Activated CD8-positive, alpha-beta memory T cell treated with anti-CD3 and anti-CD28 coated beads, Interleukin-2, amount 50 U/mL, for 1 hour (primary cell): ENCODE results near the gene NTHL1.

Source experiments
- DNase-seq: peaks from one replicate; pipeline ENCODE4 v3.0.0-alpha.2; 2020; ENCODE audit errors: extremely low read depth

Gene NTHL1

DNA sequence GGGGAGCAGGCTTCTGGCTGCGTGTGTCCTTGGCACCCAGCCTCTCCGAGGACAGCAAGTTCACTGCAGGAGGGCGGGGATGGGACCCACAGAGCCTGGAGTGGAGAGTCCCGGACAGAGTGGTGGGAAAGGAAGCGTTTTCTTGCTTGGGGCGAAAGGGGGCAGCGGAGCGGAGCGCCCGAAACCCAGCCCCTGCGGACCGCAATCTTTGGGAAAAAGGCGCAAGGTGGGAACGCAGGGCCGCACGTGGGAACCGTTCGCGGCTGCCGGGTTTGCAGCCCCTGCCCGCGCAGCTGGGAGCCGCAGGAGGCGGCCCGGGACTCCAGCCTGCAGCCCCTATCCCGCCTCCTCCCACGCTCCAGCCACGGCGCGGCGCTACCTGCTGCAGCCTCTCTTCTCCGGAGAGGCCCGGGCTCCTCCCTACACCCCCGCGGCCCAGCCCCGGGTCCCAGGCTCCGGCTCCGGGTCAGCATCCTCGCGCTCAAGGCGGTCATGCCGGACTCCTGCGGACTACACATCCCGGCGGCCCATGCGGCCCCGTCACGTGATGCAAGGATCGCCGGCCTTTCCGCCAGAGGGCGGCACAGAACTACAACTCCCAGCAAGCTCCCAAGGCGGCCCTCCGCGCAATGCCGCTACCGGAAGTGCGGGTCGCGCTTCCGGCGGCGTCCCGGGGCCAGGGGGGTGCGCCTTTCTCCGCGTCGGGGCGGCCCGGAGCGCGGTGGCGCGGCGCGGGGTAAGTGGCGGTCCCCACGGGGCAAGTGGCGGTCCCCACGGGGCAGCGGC, at the start of gene NTHL1, which contains the start of gene TSC2:
TSS of gene NTHL1 (minus strand) at position 505 of the 786 bp plus-strand sequence. CDS start at position 494, 11 bp downstream.
TSS of gene TSC2 (plus strand) at position 656 of the 786 bp plus-strand sequence. CDS start 631 bp downstream, outside the sequence.
- DNase-seq = peak; percentile 81

DNA sequence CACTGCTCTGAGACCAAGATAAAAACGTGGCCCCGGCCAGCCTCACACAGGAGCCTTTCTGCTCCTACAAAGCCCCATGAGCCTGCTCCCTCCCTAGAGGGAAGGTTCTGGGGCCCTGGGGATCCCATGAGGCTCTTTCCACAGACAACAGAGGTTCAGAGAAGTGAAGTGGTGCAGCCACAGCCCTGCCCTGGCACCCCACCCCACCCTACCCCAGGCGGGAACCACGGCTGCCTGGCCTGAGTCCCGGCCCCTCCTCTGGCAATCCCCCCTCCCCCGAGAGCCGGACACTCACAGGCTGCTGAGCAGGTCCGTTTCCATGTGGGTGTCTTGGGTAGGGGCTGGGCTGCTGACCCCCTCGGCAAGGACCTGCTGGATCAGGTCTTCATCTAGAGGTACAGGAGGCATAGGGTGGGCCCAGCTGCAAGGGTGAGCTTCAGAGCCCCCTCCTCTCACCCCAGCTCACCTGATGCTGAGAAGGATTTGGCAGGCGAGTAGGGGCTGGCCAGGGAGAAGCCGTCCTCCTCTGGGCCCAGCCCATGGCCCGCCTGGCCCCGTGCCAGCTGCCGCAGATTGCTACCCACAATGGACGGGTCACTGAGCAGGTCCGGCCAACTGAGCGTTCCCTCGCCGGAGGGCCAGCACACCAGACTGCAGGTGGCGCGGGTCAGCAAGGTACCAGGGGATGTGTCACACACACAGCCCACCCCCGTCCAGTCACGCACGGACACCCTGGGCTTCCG, 49.4 kb upstream of the NTHL1 start:
- no peak for DNase-seq

DNA sequence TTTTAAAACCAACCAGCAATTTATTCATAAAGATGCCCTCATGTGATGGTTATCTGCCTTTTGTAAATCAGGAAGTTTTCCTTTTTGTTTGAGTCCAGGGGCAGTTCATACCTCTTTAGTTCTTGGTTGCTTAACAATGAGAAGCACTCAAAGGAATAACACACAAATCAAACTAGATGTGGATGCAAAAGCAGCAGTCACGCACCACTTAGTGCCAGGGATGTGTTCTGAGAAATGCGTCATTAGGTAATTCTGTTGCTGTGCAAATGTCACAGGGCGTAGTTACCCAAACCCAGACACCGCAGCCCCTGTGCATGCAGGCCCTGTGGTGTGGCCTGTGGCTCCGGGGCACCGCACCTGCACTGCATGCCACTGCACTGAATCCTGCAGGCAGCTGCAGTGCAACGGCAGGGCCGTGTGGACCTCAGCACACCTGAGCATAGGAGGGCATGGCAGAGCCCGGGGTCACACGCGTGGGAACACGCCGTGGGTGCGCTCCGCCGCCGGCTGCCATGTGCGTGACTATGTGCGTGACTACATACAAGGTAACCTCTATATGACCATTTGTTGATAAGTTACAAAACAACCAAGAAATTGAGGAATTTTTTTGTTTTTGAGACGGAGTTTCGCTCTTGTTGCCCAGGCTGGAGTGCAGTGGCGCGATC, 48.4 kb upstream of the NTHL1 start:
- DNase-seq = no peak

DNA sequence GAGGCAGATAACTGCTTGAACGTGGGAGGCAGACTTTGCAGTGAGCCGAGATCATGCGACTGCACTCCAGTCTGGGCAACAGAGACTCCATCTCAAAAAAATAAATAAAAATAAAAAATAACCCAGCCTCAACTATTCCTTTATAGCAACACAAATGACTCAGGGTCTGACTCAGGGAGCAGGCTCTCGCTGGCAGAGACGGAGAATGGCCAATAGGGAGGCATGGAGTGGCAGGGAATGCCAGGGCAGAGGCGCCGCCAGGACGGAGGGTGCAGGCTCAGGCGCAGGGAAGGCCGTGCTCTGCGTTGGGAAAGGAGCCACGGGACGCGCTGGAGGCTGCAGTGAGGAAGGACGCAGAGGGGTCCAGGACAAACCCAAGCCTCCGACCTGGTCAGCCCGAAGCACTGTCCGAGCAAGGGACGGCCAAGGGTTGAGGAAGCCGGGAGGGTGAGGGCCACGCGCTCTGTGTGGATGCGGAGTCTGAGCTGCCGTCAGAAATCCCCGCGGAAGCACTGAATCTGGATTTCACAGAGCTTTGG, 47.8 kb upstream of the NTHL1 start:
- no peak for DNase-seq

GRCh38 chr16:2093793-2094192, 46.2 kb upstream of the NTHL1 start:
- no peak for DNase-seq

- DNase-seq = no peak
Observed at GRCh38 chr16:2092866-2093265, 45.2 kb upstream of the NTHL1 start.

DNA sequence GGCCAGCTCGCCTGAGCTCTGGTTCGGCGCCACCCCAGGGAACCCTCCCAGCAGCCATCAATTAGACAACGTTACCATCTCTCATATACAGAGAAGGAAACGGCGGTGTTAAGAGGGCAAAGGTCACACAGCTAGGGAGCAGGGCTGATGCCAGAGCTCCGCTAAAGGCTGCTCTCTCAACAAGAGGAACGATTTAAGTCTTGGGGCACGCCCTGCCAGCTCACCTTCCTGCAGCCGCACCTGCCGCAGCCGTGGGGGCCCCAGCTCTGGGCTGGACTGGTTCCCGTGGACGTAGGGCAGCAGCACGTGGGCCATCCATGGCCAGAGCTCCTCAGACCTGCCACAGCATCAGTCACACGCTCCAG, 44.6 kb upstream of the NTHL1 start:
- no peak for DNase-seq

- DNase-seq = no peak
Observed at GRCh38 chr16:2091547-2092255, 44.1 kb upstream of the NTHL1 start.

- DNase-seq = no peak
Observed at GRCh38 chr16:2090777-2091546, 43.3 kb upstream of the NTHL1 start.

GRCh38 chr16:2090481-2090776, 42.8 kb upstream of the NTHL1 start:
- no peak for DNase-seq

GRCh38 chr16:2089706-2090480, 42.3 kb upstream of the NTHL1 start:
- no peak for DNase-seq

DNA sequence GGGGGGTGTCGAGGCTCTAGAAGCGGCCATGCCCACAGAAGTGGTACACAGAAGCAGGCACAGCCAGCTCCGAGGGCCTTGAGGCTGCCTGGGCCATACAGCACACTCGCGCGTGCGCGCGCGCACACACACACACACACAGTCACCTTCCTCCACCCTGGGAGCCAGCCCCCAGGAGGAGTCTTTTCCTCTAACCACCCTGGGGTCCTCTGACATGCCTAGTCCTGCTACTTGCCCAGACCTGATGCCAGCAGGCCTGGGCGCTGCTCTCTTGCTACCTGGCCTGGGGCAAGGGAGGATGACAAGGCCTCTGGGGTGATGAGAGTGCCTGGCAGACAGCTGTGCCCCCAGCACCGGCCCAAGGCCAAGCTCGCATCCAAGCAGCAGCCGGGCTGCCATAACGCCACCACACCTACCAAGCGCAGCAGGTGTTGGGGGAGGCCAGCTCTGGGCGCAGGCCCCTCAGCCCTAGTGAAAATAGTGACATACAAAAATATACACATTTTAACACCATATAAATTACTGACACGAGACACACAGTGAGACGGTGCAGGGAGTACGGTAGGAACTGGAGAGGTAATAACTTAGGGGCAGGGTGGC, 41.2 kb upstream of the NTHL1 start:
- no peak for DNase-seq

GRCh38 chr16:2087748-2088631, 40.4 kb upstream of the NTHL1 start:
- no peak for DNase-seq

- no peak for DNase-seq
Observed at GRCh38 chr16:2086812-2087747, 39.4 kb upstream of the NTHL1 start.

DNA sequence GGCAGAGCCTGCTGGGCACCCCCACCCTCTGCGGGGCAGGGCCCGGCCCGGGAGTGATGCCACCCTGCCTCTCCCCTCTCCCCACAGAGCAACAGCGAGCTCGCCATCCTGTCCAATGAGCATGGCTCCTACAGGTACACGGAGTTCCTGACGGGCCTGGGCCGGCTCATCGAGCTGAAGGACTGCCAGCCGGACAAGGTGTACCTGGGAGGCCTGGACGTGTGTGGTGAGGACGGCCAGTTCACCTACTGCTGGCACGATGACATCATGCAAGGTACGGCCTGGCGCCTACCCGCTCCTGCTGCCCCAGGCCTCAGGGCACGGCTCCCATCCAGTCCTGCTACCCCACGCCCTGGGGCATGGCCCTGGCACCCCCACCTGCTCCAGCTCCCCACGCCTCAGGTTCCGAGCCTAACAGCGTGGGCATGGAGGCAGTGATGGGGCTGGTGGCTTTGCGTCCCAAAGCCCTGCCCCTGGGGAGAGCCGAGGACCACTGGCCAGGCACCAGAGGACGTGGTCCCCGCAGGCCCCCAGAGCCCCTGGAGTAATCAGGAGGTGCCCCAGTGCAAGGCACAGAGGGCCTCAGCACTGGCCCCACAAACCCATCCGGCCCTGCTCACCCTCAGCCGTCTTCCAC, 38.6 kb upstream of the NTHL1 start:
- no peak for DNase-seq

GRCh38 chr16:2085669-2086068, 38.0 kb upstream of the NTHL1 start:
- no peak for DNase-seq

DNA sequence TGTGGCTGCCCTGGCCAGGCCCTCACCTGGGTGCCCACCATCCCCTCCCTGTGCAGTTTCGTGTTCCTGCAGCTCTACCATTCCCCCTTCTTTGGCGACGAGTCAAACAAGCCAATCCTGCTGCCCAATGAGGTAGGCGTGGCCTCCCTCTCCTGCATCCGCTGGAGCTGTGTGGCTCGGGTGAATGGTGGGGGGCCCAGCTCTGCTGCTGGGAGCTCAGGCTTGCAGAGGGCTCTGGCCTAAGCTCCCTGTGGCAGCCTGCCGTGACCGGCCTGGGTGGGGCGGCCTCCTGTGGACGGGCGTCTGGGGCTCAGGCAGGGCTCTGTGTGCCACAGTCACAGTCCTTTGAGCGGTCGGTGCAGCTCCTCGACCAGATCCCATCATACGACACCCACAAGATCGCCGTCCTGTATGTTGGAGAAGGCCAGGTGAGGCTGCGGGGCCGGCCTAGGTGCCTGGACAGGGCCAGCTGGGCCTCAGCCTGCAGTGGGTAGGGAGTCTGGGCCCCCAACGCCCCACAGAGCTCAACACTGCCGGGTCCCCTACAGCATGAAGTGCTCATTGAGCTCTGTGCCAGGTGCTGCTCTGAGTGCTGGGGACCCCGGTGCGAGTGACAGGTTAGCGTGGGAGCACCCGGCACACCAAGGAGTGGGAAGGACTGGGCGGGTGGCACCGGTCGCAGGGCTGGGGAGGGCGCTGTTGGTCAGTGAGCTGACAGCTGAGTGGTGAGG, 37.4 kb upstream of the NTHL1 start:
- no peak for DNase-seq
